K562 (cell line): ENCODE data around the gene PNRC1.

Experiments used
- ADNP ChIP-seq: fragments of 200-800 bp; sonication (Bioruptor generic); IDR thresholded peaks from 2 replicates; pipeline ENCODE4 v1.6.1; 2016; ENCODE audit warnings: missing genetic modification characterization, missing compliant biosample characterization
- ARID4B ChIP-seq: sonication (generic); formaldehyde crosslinking; IDR thresholded peaks from 2 replicates; pipeline ENCODE4 v1.8.0; 2022; ENCODE audit warnings: mild to moderate bottlenecking, missing genetic modification reagents
- CHCHD3 ChIP-seq: fragments of 250-450 bp; sonication (Bioruptor Pico); IDR thresholded peaks from 2 replicates; pipeline ENCODE4 v2.1.2; 2022; ENCODE audit warnings: mild to moderate bottlenecking
- CTCF ChIP-seq, 3 experiments: IDR thresholded peaks in 2 of 3; conservative IDR thresholded peaks in 1 of 3; 2 replicates each; pipeline ENCODE4 v1.5.1; 2011 to 2012; ENCODE audit warnings: low read length in 3 of 3, mild to moderate bottlenecking in 3 of 3, control low read depth in 2 of 3, improper control_type of control experiment in 1 of 3, inconsistent platforms in 1 of 3, low read depth in 1 of 3, mixed read lengths in 1 of 3, moderate library complexity in 1 of 3; ENCODE audit not compliant: insufficient read depth in 2 of 3
- EGR1 ChIP-seq: fragments of 450-650 bp; conservative IDR thresholded peaks from 2 replicates; pipeline ENCODE4 v1.6.1; 2017; ENCODE audit warnings: mild to moderate bottlenecking
- EZH2 ChIP-seq: IDR thresholded peaks from 2 replicates; pipeline ENCODE4 v1.6.1; 2012; ENCODE audit warnings: low read depth, mild to moderate bottlenecking, inconsistent platforms, low read length, borderline replicate concordance
- FOXJ3 ChIP-seq: sonication (generic); formaldehyde crosslinking; IDR thresholded peaks from 2 replicates; pipeline ENCODE4 v1.4.0; 2020; ENCODE audit warnings: mild to moderate bottlenecking, missing genetic modification reagents
- SMC3 ChIP-seq: conservative IDR thresholded peaks from 2 replicates; pipeline ENCODE4 v1.6.1; 2011; ENCODE audit warnings: low read depth, low read length, improper control_type of control experiment; ENCODE audit not compliant: insufficient read depth
- SNRNP70 ChIP-seq: fragments of 200-400 bp; formaldehyde crosslinking; optimal IDR thresholded peaks from 2 replicates; pipeline ENCODE3; 2017; ENCODE audit warnings: low read depth, low read length
- SP2 ChIP-seq: IDR thresholded peaks from 2 replicates; pipeline ENCODE4 v1.6.1; 2011; ENCODE audit warnings: mild to moderate bottlenecking, low read depth, low read length, moderate library complexity; ENCODE audit not compliant: poor library complexity, severe bottlenecking; ENCODE audit errors: extremely low read depth
- YY1 ChIP-seq, 3 experiments: IDR thresholded peaks; 2 replicates each; pipeline ENCODE4 v1.6.1; 2011; ENCODE audit warnings: low read length in 2 of 3, mild to moderate bottlenecking in 2 of 3, moderate library complexity in 2 of 3, borderline replicate concordance in 1 of 3, control low read depth in 1 of 3, low read depth in 1 of 3; ENCODE audit not compliant: insufficient read depth in 3 of 3, insufficient replicate concordance in 2 of 3, control insufficient read depth in 1 of 3, insufficient read length in 1 of 3; ENCODE audit errors: extremely low read depth in 1 of 3
- ZNF133 ChIP-seq: fragments of 250-450 bp; sonication (Bioruptor Pico); IDR thresholded peaks from 2 replicates; pipeline ENCODE4 v1.4.0; 2020; ENCODE audit warnings: mild to moderate bottlenecking
- ZNF347 ChIP-seq: fragments of 450-650 bp; formaldehyde crosslinking; IDR thresholded peaks from 2 replicates; pipeline ENCODE4 v1.4.0; 2020; ENCODE audit warnings: low read depth, mild to moderate bottlenecking, moderate library complexity

DNA sequence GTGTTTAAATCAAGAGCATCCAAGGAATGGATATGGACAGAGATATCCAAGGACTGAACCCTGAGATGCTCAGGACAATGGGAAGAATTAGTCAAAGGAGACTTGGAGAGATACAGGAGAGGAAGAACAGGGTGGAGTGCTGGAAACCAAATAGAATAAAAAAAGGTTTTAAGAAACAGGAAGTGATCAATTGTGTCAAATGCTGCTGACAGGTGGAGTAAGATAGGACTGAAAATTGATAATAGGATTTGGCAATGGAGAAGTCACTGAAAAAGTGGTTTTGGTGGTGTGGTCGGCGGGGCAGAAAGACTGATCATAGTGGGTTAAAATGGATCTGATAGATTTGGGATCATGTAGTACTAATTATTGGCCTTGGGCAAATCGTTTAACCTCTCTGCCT, 37.9 kb upstream of the PNRC1 start:
- TF ChIP-seq ZNF133 (CRISPR knock-in tag) (no peak), SMC3 (no peak), CTCF (IDR thresholded peaks at IDR 0.05 in 2 of 3, conservative IDR thresholded peaks at IDR 0.05 in 1 of 3; ENCODE audit: insufficient read depth in 2 of 3, low read depth in 1 of 3, low read length in 3 of 3) (no peak), SP2 (no peak), ARID4B (CRISPR knock-in tag) (no peak), ZNF347 (no peak), CHCHD3 (CRISPR knock-in tag) (no peak), EZH2 (no peak), EGR1 (no peak), SNRNP70 (no peak), YY1 (IDR thresholded peaks at IDR 0.05; ENCODE audit: borderline replicate concordance in 1 of 3, control insufficient read depth in 1 of 3, extremely low read depth in 1 of 3, insufficient read depth in 3 of 3, insufficient read length in 1 of 3, insufficient replicate concordance in 2 of 3, low read depth in 1 of 3, low read length in 2 of 3) (no peak), FOXJ3 (CRISPR knock-in tag) (no peak), ADNP (tag) (no peak)
